CD4-positive, alpha-beta T cell treated with Interleukin-2 at 100 ng/mL for 4 hours (primary cell): Measurements from ENCODE around the gene BLM.

Source experiments
- DNase-seq: peaks from one replicate; pipeline ENCODE4 v3.0.0-alpha.2; 2020; ENCODE audit warnings: low spot score

Gene BLM

DNA sequence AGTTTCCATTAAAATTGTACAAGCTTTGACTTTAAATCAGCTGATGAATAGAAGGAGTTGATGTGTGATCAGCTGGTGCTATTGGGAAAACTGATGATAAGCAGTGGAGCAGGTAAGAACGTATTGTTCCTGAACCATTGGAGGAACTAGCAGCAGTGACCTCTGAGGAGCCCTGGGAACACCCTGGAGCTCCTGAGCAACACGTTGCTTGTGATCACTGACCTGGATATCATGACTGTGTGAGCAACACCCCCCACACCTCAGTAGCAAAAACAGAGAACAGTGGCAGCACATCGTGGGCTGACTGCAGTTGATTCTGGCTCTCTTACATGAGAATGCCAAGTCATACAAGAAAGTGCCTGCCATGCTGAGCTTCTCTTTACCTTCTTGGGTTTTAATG lies 72.9 kb downstream of the BLM start:
- no peak for DNase-seq

GRCh38 chr15:90790561-90790960 lies 73.4 kb downstream of the BLM start:
- DNase-seq, result no peak

- no peak for DNase-seq
Observed at GRCh38 chr15:90794538-90794937, 77.4 kb downstream of the BLM start.

GRCh38 chr15:90799639-90800170 lies 82.6 kb downstream of the BLM start:
- no peak for DNase-seq

- DNase-seq, result no peak
Observed at GRCh38 chr15:90801803-90802202, 84.7 kb downstream of the BLM start.

DNA sequence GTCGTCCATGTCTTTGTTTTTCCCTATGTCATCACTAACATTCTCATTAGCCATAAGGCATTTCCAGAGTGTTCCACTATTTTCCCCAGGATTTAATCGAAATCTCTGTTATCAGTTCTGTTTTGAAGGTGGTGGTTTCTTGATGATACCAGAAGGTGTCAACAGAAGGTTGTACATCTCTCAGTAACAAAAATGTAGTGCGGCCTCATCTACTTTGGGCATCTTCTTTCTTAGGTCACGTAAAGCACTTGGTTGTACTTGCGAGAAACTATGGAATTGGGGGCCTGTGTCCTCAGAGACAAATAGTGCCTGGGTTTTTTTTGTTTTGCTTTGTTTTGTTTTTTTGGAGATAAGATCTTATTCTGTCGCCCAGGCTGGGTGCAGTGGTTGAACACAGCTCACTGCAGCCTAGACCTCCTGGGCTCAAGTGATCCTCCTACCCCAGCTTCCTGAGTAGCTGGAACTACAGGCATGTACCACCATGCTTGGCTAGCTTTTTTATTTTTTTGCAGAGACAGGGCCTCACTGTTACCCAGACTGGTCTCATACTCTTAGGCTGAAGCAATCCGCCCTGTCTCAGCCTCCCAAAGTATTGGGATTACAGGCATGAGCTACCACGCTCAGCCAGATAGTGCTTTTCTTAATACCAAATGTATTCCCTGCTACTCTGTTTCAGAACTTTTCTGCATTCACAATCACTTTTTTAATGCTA lies 90.1 kb downstream of the BLM start:
- DNase-seq, result no peak

- DNase-seq, result no peak
Observed at GRCh38 chr15:90807786-90808086, 90.6 kb downstream of the BLM start.

DNA sequence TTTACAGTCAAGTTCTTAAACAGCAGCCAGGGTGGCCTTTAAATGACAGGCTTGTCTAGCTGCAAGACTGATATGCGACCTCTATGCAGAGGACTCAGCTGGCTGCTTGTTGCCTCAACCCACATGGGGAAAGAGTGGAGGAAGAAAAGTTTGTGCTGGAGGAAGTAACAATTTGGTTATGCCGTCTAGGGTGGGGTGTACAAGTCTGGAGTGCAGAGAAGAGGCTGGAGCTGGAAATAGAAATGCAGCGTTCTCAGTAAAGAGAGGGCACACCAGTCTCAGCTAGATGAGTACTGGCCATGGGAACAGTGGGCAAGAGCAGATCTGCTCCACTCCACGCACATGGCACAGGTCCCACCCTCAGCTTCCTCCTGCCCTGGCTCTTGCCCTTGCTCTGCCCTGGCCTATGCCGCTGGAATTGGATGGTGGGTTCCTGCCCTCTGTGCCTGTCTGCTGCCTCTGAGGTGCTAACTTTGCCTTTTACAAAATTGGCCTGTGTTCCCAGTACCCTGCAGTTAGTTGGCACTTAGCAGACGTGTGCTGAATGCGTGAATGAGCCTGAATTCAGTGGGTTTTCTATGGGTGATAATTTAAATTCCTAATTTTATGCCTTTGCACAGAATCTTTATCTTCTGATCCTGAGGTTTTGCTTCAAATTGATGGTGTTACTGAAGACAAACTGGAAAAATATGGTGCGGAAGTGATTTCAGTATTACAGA lies 91.5 kb downstream of the BLM start:
- no peak for DNase-seq

DNA sequence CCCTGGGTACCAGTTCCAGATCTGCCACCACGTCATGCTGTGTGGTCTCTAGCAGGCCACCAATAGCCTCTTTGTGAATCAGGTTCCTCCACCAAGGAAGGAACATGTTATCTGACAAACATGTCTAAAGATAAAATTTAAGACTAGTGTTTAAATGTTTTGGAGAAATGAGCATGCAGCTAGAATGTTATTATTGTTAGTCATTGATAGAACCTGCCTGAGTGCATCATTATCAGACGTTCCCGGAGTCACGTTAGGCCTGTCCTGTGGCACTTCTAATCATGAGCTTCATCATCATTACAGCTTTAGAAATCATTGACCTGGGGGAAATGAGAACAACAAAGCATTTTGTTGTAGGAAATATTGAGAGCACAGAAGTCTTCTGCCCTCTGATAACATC lies 92.4 kb downstream of the BLM start:
- no peak for DNase-seq

- no peak for DNase-seq
Observed at GRCh38 chr15:90810354-90810753, 93.2 kb downstream of the BLM start.

DNA sequence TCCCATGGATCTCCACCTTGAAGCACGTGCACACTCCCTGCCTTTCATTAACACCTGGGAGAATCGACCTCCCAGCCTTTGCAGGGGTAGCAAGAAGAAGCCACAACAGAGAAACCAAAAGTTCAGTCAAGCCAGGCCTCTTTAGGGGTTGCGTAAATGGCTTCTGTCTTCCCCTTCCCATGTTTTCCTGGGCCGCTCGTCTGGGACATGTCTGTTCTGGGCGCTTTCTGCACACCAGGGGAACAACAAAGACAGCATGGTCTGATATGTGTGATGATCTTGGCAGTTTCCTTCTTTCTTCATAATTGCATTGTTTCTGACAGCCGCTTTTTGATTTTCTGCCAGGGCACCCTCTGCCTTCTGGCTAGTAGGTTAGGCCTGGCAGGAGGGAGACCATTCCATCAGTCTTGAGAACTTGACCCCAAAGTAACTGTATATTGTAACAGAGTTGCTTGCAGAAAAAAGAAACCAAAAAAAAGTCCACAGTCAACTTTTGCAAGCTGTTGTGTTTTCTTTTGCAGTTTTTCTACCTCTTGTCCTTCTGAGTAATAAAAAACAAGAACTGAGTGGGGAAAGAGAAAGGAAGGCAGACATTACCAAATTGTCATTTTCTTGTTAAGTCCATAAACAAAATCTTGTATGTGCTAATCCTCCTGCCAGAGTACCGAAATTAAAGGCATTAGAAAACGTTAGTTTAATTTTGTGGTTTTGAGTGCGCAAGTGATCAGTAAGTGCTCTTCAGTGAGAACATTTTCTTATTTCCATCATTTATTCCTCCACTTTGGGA lies 95.2 kb downstream of the BLM start:
- no peak for DNase-seq

GRCh38 chr15:90812958-90813265 lies 95.8 kb downstream of the BLM start:
- DNase-seq, result no peak

DNA sequence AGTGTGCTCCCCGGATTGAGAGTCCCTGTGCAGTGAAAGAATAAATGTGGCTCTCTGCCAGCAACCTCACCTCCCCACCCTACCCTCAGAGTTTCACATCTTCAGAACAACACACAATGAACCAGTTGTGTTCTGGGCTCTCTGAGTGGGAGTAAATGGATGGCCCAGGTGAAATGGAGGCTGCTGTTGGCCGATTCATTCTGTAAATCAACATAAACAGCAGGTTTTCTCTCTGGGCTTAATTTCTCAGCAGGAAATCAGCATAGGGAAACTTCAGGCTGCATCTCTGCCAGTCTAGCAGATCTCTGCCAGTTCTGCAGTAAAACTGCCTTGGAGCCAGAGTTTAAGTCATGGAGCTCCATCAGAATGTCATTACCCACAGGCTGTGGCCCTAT lies 96.6 kb downstream of the BLM start:
- DNase-seq, result no peak

DNA sequence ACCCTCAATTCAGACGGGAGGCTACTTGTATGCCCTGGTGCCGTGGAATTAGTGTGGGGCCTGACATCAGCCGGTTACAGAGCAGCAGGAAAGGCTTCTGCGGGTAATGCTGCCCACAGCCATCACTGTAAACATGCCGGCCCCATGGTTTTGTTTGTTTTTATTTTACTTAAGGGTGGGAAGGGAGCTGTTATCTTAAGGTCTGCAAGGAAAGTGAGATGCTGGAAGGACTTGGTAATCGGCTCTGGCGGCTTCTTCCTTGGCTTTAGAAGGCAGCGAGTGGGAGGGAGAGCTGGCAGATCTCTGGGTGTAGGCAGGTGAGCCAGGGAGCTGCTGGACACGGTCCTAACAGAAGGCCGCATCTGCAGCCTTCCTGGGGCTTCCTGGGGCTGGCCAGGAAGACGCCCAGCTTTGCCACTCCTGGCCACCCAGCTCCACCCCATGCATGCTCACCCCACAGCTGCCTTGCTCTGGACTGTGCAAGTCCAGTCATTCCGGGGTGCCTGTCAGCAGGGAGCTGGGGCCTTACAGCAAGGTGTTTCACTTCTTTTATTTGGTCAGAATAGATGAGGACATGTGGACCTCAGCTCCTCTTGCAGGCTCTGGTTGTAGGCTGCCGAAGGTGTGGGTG lies 97.2 kb downstream of the BLM start:
- DNase-seq, result no peak

- no peak for DNase-seq
Observed at GRCh38 chr15:90816401-90817116, 99.4 kb downstream of the BLM start.

- DNase-seq, result no peak
Observed at GRCh38 chr15:90817117-90818057, 100.2 kb downstream of the BLM start.

DNA sequence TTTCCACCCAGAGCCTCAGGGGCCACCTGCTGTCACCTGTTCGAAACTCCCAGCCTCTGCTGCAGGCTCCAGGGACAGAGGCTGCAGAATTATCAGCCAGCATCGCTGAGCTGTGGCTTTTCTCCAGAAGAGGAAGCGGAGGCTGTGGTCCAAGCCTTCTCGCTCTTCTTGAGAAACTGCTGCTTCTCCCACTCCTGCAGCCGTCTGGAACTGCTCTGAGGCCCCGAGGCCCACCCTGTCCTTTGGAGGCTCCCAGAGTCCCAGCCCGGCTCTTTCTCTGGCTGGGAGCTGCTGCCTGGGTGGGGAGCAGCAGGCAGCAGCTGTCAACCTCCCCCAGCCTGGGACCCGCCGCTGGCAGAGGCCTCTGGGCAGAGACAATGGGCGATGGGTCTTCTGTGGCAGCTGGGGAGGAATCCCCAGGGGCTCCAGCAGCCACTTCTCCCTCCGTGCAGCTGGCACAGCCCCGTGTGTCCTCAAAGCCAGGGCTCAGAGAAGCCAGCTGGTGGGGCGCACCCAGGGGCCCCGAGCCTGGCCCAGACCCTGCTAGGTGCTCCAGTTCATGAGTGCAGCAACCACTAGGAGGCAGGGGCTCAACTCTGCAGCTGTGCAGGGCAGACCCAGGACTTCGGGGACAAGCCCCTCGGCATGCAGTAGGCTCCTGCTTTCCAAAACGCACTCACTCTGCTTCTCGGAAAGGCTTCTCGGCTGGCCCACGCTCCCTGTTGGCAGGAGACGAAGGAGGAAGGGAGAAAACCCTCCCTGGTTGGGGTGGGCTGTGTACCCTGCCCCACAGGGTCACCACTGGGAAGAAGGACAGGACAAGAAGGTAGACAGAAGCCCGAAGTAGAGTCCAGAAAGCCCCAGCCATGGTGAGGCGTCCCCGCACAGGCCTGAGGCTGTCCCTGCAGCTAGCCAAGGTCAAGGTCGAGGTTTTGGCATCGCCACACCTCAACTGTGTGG lies 101.4 kb downstream of the BLM start:
- DNase-seq, result no peak

DNA sequence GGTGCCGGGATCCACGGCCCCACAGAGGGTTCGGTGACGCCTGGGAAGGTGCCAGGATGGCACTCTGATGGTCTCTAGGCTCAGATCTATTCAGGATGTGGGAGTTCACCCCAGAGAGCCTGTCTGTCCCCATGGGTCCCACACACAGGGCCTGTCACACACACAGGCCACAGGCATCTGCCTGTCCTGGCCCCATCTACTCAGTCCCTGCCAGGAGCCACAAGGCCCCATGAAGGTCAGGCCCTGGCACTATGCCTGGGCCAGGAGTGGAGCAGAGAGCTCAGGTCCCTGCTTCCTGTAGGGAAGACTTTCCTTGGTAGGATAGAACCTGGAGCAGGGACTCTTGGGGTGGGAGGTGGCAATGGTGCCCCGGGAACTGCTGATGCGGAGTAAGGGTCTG lies 102.2 kb downstream of the BLM start:
- no peak for DNase-seq

GRCh38 chr15:90819850-90820249 lies 102.7 kb downstream of the BLM start:
- no peak for DNase-seq

GRCh38 chr15:90820481-90820880 lies 103.3 kb downstream of the BLM start:
- DNase-seq, result no peak
